Omental fat pad (tissue), 4 donors: ENCODE results near the gene MRPL32. TPM values are rescaled to one million over a fixed set of nuclear protein-coding genes. Genes with fewer than 3 reads are reported as not detected.

Experiments
- ATAC-seq: fragments of 150-250 bp; one replicate; pipeline ENCODE4 v1.9.1; 2016; ENCODE audit warnings: mild to moderate bottlenecking, moderate library complexity; ENCODE audit not compliant: low FRiP score
- DNase-seq: peaks from one replicate; pipeline ENCODE4 v3.0.0-alpha.2; 2019; ENCODE audit warnings: low spot score
- CTCF ChIP-seq, 3 donors: fragments of 450-650 bp; IDR thresholded peaks; one replicate each; pipeline ENCODE4 v1.5.1; 2016 to 2017; ENCODE audit warnings: antibody characterized with exemption in 3 of 3, mild to moderate bottlenecking in 3 of 3, moderate library complexity in 2 of 3
- total RNA-seq, 4 donors: library from RNA; depleted of rRNA; stranded (reverse); fragments of >200 nt; gene quantifications; one replicate each; pipeline ENCODE4 v1.1.0, GENCODE V29; 2016

The MRPL32 gene
- total RNA-seq, 4 donors from 2014 or later = 57.6 to 131 (median 73.4) TPM

- no peak for ATAC-seq
- TF ChIP-seq CTCF (IDR thresholded peaks at IDR 0.05) = no peak
Observed at GRCh38 chr7:42980084-42980483, 47.9 kb downstream of the MRPL32 start.

DNA sequence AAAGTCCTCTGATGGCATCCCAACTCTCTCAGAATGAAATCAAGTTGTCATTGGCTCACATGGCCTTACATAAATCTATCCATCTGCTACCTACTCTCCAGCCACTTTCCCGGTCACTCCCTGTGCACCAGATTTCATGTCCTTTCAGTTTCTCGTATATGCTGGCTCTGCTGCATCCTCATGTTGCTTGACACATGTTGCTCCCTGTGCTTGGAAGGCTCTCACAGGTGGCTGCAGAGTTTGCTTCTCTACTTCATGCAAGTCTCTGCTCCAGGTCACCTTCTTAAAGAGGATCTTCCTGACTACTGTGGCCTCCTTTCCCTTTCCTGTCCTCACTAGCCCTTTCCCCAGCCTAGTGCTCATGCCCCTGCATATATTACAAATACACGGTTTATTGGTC, 48.3 kb downstream of the MRPL32 start:
- no peak for TF ChIP-seq CTCF (IDR thresholded peaks at IDR 0.05)
- no peak for DNase-seq
- no peak for ATAC-seq

More at GRCh38 chr7:42980084-42980483, 47.9 kb downstream of the MRPL32 start:
- DNase-seq = no peak

GRCh38 chr7:42981601-42982000, 49.4 kb downstream of the MRPL32 start:
- DNase-seq (no peak), ATAC-seq (no peak)
- no peak for TF ChIP-seq CTCF (IDR thresholded peaks at IDR 0.05)

DNA sequence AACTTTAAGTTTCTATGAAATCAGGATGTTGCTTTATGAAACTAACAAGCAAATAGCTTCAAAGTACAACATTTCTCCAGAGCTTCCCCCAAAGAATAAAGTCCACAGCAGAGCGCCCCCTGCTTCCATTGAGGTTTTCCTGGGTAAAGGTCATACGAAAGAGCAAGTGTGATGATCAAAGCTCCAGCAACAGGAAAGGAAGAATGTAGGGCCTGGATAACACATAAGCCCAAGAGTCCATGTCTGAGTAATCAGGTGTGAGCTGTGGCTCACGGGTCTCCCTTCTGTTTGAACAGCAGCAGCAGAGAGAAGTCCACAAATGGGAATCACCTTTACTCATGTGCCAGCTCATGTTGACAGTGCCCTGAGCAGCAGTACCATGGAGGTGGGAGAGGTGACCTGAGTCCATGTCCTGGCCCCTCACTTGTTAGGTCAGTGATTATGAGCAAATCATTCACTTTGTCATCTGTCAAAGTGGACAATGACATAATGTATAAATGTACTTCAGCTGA, 50.5 kb downstream of the MRPL32 start:
- DNase-seq (no peak), ATAC-seq (no peak)
- no peak for TF ChIP-seq CTCF (IDR thresholded peaks at IDR 0.05)

DNA sequence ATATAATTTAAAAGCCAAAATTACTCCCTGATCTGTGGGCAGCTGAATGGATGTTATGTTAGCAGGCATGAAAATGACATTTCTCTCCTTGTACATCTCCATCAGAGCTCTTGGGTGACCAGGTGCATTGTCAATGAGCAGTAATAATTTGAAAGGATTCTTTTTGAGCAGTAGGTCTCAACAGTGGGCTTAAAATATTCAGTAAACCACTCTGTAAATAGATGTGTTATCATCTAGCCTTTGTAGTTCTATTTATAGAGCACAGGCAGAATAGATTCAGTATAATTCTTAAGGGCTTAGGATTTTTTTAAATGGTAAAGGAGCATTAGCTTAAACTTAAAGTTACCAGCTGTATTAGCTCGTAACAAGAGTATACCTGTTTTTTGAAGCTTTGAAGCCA, 52.0 kb downstream of the MRPL32 start:
- DNase-seq = no peak
- TF ChIP-seq CTCF (IDR thresholded peaks at IDR 0.05) = no peak
- no peak for ATAC-seq

- ATAC-seq (no peak), DNase-seq (no peak)
- TF ChIP-seq CTCF (IDR thresholded peaks at IDR 0.05) = no peak
Observed at GRCh38 chr7:42986213-42986612, 54.0 kb downstream of the MRPL32 start.

DNA sequence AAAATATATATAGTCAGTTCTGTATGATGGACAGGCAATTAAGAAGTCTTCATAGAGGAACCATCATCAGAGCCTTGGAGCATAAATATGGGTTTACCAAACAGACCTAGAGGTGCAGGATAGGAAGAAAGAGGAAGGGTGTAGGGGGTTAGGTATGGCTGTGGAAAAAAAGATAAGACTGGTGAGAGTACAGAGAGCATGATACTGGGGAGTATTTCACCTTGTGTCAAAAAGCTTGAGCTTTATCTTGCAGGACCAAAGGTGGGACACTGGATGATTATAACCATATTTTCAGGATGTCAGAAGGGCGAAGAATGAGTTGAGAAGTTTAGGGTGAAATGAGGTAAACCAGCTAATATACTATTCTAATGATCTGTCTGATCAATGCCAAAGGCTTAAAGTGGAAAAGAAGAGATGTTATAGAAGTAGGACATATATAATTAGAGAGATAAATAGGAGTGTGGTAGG, 54.6 kb downstream of the MRPL32 start:
- ATAC-seq = no peak
- no peak for DNase-seq
- TF ChIP-seq CTCF (IDR thresholded peaks at IDR 0.05) = no peak
